ENCODE results near the gene SVIL.
"Not testable (repeated sequence)": the region's sequence is repeated elsewhere in the genome, so short reads cannot be mapped to it uniquely, and the experiment has no call there.

SVIL gene

GRCh38 chr10:29514306-29514705 is 120.5 kb downstream of the SVIL start:
- Mint-ChIP-seq H3K4me1 (peaks cover 15% of the 10 kb centered on the region), H3K4me3 (no peak overlapping the region)

GRCh38 chr10:29512425-29512974 is 122.3 kb downstream of the SVIL start:
- Mint-ChIP-seq H3K9me3 (no peaks in the 10 kb centered on the region), H3K4me1 (peaks cover 23% of the 10 kb centered on the region), H3K27ac (no peak overlapping the region), H3K4me3 (no peak overlapping the region), H3K36me3 (ENCODE audit: low read depth) (peaks cover 7% of the 10 kb centered on the region), H3K27me3 (ENCODE audit: low read depth, poor library complexity) (no peaks in the 10 kb centered on the region)
- no peak for DNase-seq
- TF ChIP-seq CTCF (IDR thresholded peaks at IDR 0.05): no peak

More at GRCh38 chr10:29514306-29514705, 120.5 kb downstream of the SVIL start:
- peaks cover 5% of the 10 kb centered on the region for H3K36me3 Mint-ChIP-seq (ENCODE audit: low read depth)
- no peaks in the 10 kb centered on the region for H3K9me3 Mint-ChIP-seq
- H3K27me3 Mint-ChIP-seq (ENCODE audit: low read depth, poor library complexity): no peaks in the 10 kb centered on the region
- no peak for TF ChIP-seq CTCF (IDR thresholded peaks at IDR 0.05)
- DNase-seq: no peak
- H3K27ac Mint-ChIP-seq: no peak overlapping the region

GRCh38 chr10:29511806-29512205 is 123.0 kb downstream of the SVIL start:
- not testable (repeated sequence) for H3K4me3 Mint-ChIP-seq; H3K27me3 Mint-ChIP-seq (ENCODE audit: low read depth, poor library complexity); DNase-seq; H3K9me3 Mint-ChIP-seq; H3K27ac Mint-ChIP-seq
- peaks cover 29% of the 10 kb centered on the region for H3K4me1 Mint-ChIP-seq
- peaks cover 11% of the 10 kb centered on the region for H3K36me3 Mint-ChIP-seq (ENCODE audit: low read depth)

GRCh38 chr10:29510483-29511157 is 124.2 kb downstream of the SVIL start:
- H3K9me3 Mint-ChIP-seq; DNase-seq; H3K27me3 Mint-ChIP-seq (ENCODE audit: low read depth, poor library complexity); H3K27ac Mint-ChIP-seq; H3K4me3 Mint-ChIP-seq: not testable (repeated sequence)
- peaks cover 14% of the 10 kb centered on the region for H3K36me3 Mint-ChIP-seq (ENCODE audit: low read depth)
- H3K4me1 Mint-ChIP-seq: peaks cover 26% of the 10 kb centered on the region

- no peak for TF ChIP-seq CTCF (IDR thresholded peaks at IDR 0.05)
- H3K27me3 Mint-ChIP-seq (ENCODE audit: low read depth, poor library complexity): no peaks in the 10 kb centered on the region
- no peak overlapping the region for H3K27ac Mint-ChIP-seq
- no peaks in the 10 kb centered on the region for H3K9me3 Mint-ChIP-seq
- H3K4me1 Mint-ChIP-seq: peaks cover 25% of the 10 kb centered on the region
- H3K4me3 Mint-ChIP-seq: no peak overlapping the region
- H3K36me3 Mint-ChIP-seq (ENCODE audit: low read depth): peaks cover 26% of the 10 kb centered on the region
- no peak for DNase-seq
These were observed 126.1 kb downstream of the SVIL start for GRCh38 chr10:29508554-29509244.

GRCh38 chr10:29507750-29508149 is 127.0 kb downstream of the SVIL start:
- H3K9me3 Mint-ChIP-seq; H3K27me3 Mint-ChIP-seq (ENCODE audit: low read depth, poor library complexity); H3K4me3 Mint-ChIP-seq; DNase-seq: not testable (repeated sequence)
- Mint-ChIP-seq H3K4me1 (peaks cover 25% of the 10 kb centered on the region), H3K27ac (peak overlapping the region; percentile 6), H3K36me3 (ENCODE audit: low read depth) (peaks cover 31% of the 10 kb centered on the region)

- H3K4me3 Mint-ChIP-seq; DNase-seq; H3K9me3 Mint-ChIP-seq; H3K27me3 Mint-ChIP-seq (ENCODE audit: low read depth, poor library complexity): not testable (repeated sequence)
- peaks cover 25% of the 10 kb centered on the region for H3K4me1 Mint-ChIP-seq
- peak overlapping the region; percentile 29 for H3K27ac Mint-ChIP-seq
- H3K36me3 Mint-ChIP-seq (ENCODE audit: low read depth): peaks cover 38% of the 10 kb centered on the region
These were observed 128.3 kb downstream of the SVIL start for GRCh38 chr10:29506324-29506921.

Data from nephron progenitor cell (in vitro differentiated cells).